ENCODE measurements around the gene SPDYE17. TPM values are rescaled to one million over a fixed set of nuclear protein-coding genes. Genes with fewer than 3 reads are reported as not detected.
"Not testable (repeated sequence)": the region's sequence is repeated elsewhere in the genome, so short reads cannot be mapped to it uniquely, and the experiment has no call there.

Gene SPDYE17
- polyA plus RNA-seq, 1 experiment = not detected

DNA sequence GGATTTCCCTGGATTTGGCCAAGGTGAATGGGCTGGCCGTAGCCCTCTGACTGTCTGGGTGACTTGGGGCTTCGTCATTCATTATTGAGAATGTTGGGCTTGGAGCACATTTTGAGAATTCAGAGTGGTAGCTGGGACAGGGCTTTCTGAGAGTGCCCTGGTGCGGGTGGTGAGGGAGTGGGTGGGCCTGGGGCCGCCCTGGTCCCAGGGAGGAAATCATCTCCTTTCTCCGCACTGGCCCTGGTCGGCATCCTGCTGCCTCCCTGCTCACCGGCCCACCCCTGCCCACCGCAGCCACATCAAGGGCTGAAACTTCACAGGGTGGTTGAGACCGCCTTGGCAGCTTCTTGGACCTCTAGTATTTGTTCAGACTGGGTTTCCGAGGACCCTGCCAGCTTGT is 49.7 kb downstream of the SPDYE17 start:
- POLR2A ChIA-PET; H3K27me3 ChIP-seq (ENCODE audit: control insufficient read depth, insufficient read depth, low read length); H3K36me3 ChIP-seq (ENCODE audit: control insufficient read depth, insufficient read depth, low read length); H3K4me3 ChIP-seq (ENCODE audit: low read depth, low read length); CTCF ChIA-PET; DNase-seq (ENCODE audit: low read depth): not testable (repeated sequence)

DNA sequence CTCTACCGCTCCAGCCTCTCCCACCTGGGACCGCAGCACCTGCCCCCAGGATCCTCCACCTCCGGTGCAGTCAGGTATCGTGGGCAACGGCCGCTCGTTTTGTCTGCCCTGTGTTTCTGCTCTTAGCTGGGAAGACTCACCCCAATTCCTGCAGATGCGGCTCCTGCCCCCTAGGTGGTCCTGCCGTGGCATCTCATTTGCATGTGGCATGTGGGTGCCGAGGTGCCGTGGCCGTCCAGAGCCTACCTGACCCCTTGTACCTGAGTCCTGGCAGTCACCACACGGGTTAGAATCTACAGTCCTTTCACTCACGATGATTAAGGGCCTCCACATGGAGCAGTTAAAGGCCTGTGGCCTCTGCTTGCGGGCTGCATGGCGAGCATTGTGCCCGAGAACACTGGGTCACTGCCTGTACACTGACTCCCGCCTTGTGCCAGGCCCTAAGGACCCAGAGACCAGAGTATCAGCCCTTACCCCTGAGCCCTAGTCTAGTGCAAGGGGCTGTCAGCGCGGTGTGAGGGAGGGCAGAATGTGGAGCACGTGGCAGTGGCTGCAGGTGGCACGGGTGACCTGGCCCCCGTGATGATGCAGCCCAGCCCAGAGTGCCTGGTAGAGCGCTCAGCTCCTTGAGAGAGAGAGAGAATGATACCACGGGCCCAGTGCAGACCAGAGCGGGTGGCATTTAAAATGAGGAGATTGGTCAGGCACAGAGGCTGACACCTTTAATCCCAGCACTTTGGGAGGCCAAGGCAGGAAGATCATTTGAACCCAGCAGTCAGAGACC is 50.8 kb downstream of the SPDYE17 start:
- POLR2A ChIA-PET; DNase-seq (ENCODE audit: low read depth): not testable (repeated sequence)

DNA sequence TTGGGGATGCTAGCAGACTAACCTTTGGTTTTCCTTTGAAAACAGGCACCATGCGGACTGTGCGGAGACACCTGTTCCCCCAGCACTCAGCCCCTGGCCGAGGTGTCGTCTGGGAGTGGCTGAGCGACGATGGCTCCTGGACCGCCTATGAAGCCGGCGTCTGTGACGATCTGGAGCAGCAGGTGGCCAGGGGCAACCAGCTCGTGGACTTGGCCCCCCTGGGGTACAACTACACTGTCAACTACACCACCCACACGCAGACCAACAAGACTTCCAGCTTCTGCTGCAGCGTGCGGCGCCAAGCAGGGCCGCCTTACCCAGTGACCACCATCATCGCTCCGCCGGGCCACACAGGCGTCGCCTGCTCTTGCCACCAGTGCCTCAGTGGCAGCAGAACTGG is 51.6 kb downstream of the SPDYE17 start:
- H3K4me3 ChIP-seq (ENCODE audit: low read depth, low read length); H3K36me3 ChIP-seq (ENCODE audit: control insufficient read depth, insufficient read depth, low read length); H3K27me3 ChIP-seq (ENCODE audit: control insufficient read depth, insufficient read depth, low read length); CTCF ChIA-PET; DNase-seq (ENCODE audit: low read depth); POLR2A ChIA-PET: not testable (repeated sequence)

More for the DNA sequence above, 50.8 kb downstream of the SPDYE17 start:
- CTCF ChIA-PET; H3K27me3 ChIP-seq (ENCODE audit: control insufficient read depth, insufficient read depth, low read length); H3K36me3 ChIP-seq (ENCODE audit: control insufficient read depth, insufficient read depth, low read length); H3K4me3 ChIP-seq (ENCODE audit: low read depth, low read length): not testable (repeated sequence)

DNA sequence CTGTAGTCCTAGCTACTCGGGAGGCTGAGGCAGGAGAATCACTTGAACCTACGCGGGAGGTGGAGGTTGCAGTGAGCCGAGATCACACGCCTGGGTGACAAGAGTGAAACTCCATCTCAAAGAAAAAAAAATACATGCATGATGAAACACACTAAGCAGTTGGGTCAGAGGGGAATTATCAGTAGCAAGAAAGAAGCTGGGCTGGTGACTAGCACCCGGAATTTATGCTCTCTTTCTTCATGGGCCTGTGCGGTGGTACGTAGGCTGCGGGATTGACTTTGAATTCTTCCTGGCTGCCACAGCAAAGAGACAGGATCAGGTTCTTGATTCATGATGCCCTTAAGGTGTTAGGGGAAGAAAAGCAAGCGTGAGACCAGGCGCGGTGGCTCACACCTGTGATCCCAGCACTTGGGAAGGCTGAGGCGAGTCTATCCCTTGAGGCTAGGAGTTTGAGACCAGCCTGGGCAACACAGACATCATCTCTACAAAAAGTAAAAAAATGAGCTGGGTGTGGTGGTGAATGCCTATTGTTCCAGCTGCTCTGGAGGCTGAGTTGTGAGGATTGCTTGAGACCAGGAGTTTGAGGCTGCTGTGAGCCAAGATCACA is 54.3 kb downstream of the SPDYE17 start:
- CTCF ChIA-PET; H3K4me3 ChIP-seq (ENCODE audit: low read depth, low read length); DNase-seq (ENCODE audit: low read depth); POLR2A ChIA-PET; H3K27me3 ChIP-seq (ENCODE audit: control insufficient read depth, insufficient read depth, low read length); H3K36me3 ChIP-seq (ENCODE audit: control insufficient read depth, insufficient read depth, low read length): not testable (repeated sequence)

DNA sequence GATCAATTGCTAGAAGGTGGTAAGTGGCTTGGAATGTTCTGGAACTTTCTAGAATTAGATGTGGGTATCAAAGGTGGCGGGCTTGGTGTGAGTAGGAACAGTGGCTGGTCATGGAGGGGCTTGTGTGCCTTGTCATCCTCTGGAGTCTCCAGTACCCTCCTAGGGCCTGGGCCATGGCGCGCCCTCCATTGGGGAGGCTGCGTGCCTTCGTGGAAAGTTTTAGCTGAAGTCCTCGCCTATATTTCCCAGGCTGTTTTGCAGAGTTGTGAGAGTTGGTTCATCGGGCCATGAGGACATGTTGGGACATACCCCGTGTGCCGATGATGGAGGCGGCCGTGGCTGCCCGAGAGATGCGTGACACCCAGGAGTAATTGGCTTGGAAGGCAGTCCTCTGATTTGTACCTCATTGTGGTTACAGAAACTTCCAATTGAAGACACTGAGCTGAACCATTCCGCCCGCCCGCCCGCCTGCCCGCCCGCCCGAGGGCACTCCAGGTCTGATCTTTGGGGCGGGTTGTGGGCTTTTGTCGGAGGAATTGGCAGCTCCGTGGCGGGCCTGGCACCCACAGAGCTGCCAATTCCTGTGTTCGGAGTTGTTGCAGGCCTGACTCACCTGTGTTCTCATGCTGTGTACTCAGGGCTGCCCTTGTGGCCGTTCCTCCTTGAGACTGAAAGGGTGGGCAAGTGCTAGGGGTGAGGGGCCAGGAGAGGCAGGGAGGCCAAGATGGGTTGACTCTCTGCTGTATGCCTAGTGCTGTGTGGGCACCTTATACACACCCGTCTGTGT is 57.2 kb downstream of the SPDYE17 start:
- CTCF ChIA-PET; H3K36me3 ChIP-seq (ENCODE audit: control insufficient read depth, insufficient read depth, low read length); POLR2A ChIA-PET; H3K27me3 ChIP-seq (ENCODE audit: control insufficient read depth, insufficient read depth, low read length); DNase-seq (ENCODE audit: low read depth); H3K4me3 ChIP-seq (ENCODE audit: low read depth, low read length): not testable (repeated sequence)

DNA sequence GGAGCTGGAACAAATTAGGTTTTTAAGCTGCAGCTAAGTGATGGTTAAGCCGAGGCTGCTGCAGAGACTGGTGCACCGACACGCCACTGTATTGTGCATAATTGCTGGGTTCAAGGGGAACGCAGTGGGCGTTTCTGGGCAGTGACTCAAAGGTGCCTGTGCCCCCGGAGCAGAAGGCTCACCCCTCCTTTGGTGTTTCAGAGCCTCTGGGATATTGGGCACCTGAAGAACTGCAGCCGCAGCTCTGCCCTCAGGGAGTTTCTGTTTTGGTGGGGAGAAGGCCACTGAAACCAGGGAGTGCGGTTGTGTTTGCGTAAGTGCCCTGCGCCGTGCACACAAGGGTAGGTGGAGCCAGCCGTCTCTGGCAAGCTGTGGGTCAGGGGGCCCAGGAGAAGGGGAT is 57.8 kb downstream of the SPDYE17 start:
- H3K4me3 ChIP-seq (ENCODE audit: low read depth, low read length); H3K27me3 ChIP-seq (ENCODE audit: control insufficient read depth, insufficient read depth, low read length); H3K36me3 ChIP-seq (ENCODE audit: control insufficient read depth, insufficient read depth, low read length); DNase-seq (ENCODE audit: low read depth); POLR2A ChIA-PET; CTCF ChIA-PET: not testable (repeated sequence)

DNA sequence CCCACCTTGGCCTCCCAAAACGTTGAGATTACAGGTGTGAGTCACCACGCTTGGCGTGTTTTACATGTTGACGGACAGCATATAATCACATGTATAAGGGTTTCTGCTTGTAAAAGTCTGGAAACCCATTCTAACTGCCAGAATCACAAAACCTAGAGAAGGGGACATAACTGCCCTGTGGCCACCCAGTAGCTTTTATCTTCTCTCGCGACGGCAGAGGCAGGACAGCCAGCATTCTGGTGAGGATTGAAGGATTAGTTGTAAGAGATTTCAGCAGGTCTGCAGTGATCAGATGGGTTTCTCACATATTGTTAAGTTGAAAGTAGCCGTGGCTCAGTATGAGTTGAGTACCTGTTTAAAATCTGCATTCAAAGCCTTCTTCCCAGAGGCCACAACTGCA is 59.8 kb downstream of the SPDYE17 start:
- CTCF ChIA-PET; H3K4me3 ChIP-seq (ENCODE audit: low read depth, low read length); H3K27me3 ChIP-seq (ENCODE audit: control insufficient read depth, insufficient read depth, low read length); DNase-seq (ENCODE audit: low read depth); H3K36me3 ChIP-seq (ENCODE audit: control insufficient read depth, insufficient read depth, low read length); POLR2A ChIA-PET: not testable (repeated sequence)

Small RNA genes within 50 kb of the gene (small RNA-seq; reads per million reads assigned to genes)
- not detected for gene RF00019 (ENCODE audit: insufficient read length, low read depth, low replicate concordance)

Other genes with a start within 250 kb of the SPDYE17 start
- gene SPDYE18, start 30.2 kb upstream of the SPDYE17 start, polyA plus RNA-seq (2011; rRNA removed) = 0.23 and 0.29 TPM in 2 replicates
- gene CCDC146, start 90.3 kb upstream of the SPDYE17 start, polyA plus RNA-seq (2011; rRNA removed) = 1.3 and 1.6 TPM in 2 replicates
- gene FGL2, start 167.5 kb upstream of the SPDYE17 start, polyA plus RNA-seq (2011; rRNA removed) = 0.01 TPM in 1 of 2 replicates, not detected in the other